ENCODE results near the gene EHD1. TPM values are rescaled to one million over a fixed set of nuclear protein-coding genes. Genes with fewer than 3 reads are reported as not detected.
A peak's percentile ranks its signal among the peaks of the same experiment; 100 is the strongest.

EHD1 gene
- total and polyA plus RNA-seq, 9 donors = 46.1 to 117 (median 87.0) TPM

DNA sequence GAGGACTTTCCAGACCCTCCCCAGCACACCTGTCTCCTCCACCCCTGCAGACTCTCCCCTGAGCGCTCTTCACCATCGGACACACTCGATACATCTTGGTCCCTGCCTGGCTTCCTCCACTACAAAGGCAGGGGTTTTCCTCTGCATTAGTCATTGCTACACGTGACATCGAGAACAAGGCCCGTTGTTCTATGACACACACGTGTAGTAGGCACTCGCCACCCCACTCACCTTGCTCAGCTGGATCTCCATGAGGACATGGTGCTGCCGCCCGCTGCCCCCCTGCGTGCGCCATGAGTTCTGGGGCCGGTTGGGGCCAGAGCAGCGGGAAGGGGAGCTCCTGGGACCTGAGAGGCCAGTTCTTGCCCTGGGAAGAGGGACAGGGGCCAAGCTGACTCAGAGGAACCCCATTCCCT lies 21.9 kb upstream of the EHD1 start:
- 85% methylated on average over 14 of the region's 14 CpGs for WGBS (ENCODE audit: insufficient coverage)
- Histone ChIP-seq H3K27me3 (ENCODE audit: control insufficient read depth, insufficient read depth, low read length) (no peaks in the 10 kb centered on the region), H3K36me3 (ENCODE audit: control insufficient read depth, insufficient read depth, low read length) (peaks cover 75% of the 10 kb centered on the region)

DNA sequence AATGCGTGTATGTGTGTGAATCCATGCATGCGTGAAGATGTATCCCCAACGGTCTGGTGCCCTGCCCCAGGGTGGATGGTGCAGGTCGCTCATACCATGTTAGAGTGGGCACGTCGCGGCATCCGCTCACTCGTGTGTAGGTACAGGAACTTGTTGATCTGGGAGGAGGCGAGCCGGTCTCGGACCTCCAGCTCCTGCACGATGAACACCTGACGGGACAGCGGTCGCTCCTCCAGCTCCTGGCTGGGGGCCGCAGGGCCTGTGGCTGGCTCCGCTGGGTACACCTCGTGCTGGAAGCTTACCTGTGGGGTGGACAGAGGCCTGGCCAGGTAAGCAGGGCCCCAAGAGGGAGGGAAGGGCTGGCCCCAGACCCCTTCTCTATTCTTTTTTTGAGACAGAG lies 20.1 kb upstream of the EHD1 start:
- 94% methylated on average over 15 of the region's 19 CpGs for WGBS (ENCODE audit: insufficient coverage)
- Histone ChIP-seq H3K27me3 (ENCODE audit: control insufficient read depth, insufficient read depth, low read length) (no peaks in the 10 kb centered on the region), H3K4me3 (ENCODE audit: low read length) (no peak overlapping the region), H3K4me1 (ENCODE audit: control insufficient read depth, insufficient read depth, low read length) (peaks cover 4% of the 10 kb centered on the region), H3K36me3 (ENCODE audit: control insufficient read depth, insufficient read depth, low read length) (peaks cover 76% of the 10 kb centered on the region), H3K27ac (ENCODE audit: low read length) (no peak overlapping the region), H3K9me3 (replicated peaks; ENCODE audit: control insufficient read depth, low read depth, low read length) (no peaks in the 10 kb centered on the region)
- DNase-seq = no peak

More for the DNA sequence above, 21.9 kb upstream of the EHD1 start:
- Histone ChIP-seq H3K4me3 (ENCODE audit: low read length) (no peak overlapping the region), H3K27ac (ENCODE audit: low read length) (no peak overlapping the region), H3K9me3 (replicated peaks; ENCODE audit: control insufficient read depth, low read depth, low read length) (no peaks in the 10 kb centered on the region), H3K4me1 (ENCODE audit: control insufficient read depth, insufficient read depth, low read length) (no peaks in the 10 kb centered on the region)
- DNase-seq = no peak

DNA sequence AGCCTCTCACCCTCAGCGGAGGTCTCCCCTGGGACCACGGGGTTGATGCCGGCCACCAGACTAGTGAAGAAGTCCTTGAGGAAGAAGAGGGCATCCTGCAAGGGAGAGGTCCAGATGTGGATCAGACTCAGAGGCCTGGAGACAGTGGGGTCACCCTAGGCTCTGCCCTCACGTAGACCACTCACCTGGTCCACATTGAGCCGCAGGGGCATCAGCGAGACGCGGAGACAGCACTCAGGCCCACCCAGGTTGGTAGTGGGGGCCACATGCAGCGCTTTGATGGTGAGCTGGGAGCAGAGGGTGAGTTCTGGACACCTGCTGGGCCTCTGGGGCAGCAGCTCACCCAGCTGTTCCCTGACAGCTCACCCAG lies 19.6 kb upstream of the EHD1 start:
- Histone ChIP-seq H3K27ac (ENCODE audit: low read length) (no peak overlapping the region), H3K4me3 (ENCODE audit: low read length) (no peak overlapping the region), H3K36me3 (ENCODE audit: control insufficient read depth, insufficient read depth, low read length) (peaks cover 71% of the 10 kb centered on the region), H3K4me1 (ENCODE audit: control insufficient read depth, insufficient read depth, low read length) (peaks cover 4% of the 10 kb centered on the region), H3K9me3 (replicated peaks; ENCODE audit: control insufficient read depth, low read depth, low read length) (no peaks in the 10 kb centered on the region), H3K27me3 (ENCODE audit: control insufficient read depth, insufficient read depth, low read length) (no peaks in the 10 kb centered on the region)
- 100% methylated on average over 5 of the region's 9 CpGs for WGBS (ENCODE audit: insufficient coverage)
- DNase-seq = no peak

DNA sequence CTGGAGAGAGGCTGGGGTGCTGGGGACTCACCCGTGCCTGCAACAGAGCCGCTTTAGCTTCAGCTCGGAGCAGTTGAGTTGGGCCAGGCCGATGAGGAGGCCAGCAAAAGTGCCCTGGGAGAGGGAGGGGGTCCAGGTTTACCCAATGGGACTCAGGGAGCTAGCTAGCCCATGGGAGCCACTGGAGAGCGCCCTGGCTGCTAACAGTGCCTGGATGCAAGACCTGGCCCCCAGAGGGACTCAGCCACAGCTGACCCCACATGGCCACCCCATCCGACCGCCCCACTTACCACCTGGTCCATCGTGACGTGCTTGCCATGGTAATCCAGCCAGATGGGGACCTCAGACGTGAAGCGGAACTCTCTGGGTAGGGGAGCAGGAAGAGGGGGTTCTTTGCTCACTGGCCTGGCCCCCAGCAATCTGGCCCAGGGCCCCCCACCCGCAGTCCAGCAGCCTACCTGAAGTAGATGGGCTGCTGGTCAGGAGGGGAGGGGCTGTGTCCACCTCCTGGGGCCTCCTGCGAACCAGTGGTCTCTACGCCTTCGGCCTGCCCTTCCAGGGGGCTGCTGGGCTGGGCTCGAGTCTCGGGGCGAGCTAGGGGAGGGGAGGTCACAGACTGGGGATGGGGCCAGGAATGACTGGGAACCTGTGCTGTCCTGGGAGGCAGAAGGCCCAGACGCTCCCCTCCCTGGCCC lies 19.1 kb upstream of the EHD1 start:
- H3K27me3 ChIP-seq (ENCODE audit: control insufficient read depth, insufficient read depth, low read length) = no peaks in the 10 kb centered on the region
- peaks cover 66% of the 10 kb centered on the region for H3K36me3 ChIP-seq (ENCODE audit: control insufficient read depth, insufficient read depth, low read length)
- WGBS (ENCODE audit: insufficient coverage) = 84% methylated on average over 10 of the region's 19 CpGs
- no peaks in the 10 kb centered on the region for H3K9me3 ChIP-seq (replicated peaks; ENCODE audit: control insufficient read depth, low read depth, low read length)
- peaks cover 4% of the 10 kb centered on the region for H3K4me1 ChIP-seq (ENCODE audit: control insufficient read depth, insufficient read depth, low read length)
- no peak overlapping the region for H3K27ac ChIP-seq (ENCODE audit: low read length)
- H3K4me3 ChIP-seq (ENCODE audit: low read length) = no peak overlapping the region
- DNase-seq = no peak

DNA sequence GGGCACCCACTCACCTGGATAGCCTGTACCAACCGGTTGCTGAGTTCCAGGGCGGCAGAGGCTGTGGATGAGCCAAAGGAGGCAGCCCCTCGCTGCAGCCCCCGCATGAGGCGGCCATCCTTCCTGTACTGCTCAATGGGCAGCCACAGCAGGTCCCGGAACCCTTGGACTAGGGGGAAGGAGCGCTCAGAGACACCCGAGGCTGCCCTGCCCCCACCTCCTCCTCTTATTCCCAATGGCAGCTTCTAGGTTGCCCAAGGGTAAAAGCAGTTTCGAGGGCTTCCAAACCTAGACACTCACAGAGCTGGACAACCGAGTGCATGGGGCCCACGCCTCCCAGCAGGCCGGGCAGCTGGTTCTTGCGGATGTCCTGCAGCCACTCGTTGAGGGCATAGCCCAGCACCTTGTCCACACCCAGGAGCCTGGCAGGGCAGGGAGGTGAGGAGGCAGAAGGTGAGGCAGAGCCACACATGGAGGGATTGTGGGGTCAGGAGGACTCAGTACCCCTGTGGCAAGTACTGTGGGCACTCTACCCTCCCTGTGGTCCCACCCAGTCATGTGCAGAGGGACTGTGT lies 18.1 kb upstream of the EHD1 start:
- no peaks in the 10 kb centered on the region for H3K27me3 ChIP-seq (ENCODE audit: control insufficient read depth, insufficient read depth, low read length)
- WGBS (ENCODE audit: insufficient coverage) = 94% methylated on average over 11 of the region's 14 CpGs
- DNase-seq = no peak
- no peaks in the 10 kb centered on the region for H3K9me3 ChIP-seq (replicated peaks; ENCODE audit: control insufficient read depth, low read depth, low read length)
- H3K27ac ChIP-seq (ENCODE audit: low read length) = no peak overlapping the region
- H3K4me3 ChIP-seq (ENCODE audit: low read length) = no peak overlapping the region
- peaks cover 9% of the 10 kb centered on the region for H3K4me1 ChIP-seq (ENCODE audit: control insufficient read depth, insufficient read depth, low read length)
- H3K36me3 ChIP-seq (ENCODE audit: control insufficient read depth, insufficient read depth, low read length) = peaks cover 57% of the 10 kb centered on the region

DNA sequence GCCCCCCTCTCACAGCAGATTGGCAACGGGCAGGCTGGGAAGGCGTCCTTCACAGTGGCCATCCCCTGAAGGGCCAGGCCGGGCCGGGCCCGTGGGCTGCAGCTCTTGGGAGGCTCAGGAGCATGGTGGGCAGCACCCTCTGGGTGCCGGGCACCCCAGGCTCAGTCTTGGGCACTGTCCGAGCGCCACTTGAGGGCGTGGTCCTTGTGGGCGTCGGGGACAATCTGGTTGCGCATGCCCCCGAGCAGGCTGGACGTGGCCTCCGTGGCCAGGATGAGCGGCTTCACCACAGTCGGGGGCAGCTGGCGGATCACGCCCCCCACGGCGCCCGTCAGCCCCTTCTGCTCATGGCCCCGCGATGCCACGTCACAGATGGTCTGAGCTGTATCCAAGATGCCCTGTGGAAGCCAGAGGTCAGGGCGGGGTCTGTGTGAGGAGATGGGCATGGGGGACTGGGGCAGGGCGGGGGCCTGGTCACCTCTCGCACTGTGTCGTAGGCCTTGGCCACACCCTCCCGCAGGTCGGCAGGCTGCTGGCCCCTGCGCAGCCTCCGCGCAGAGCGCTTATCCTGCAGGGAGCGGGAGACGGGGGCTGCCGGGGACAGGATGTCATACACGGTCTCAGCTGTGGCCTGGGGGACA lies 16.5 kb upstream of the EHD1 start:
- Histone ChIP-seq H3K4me1 (ENCODE audit: control insufficient read depth, insufficient read depth, low read length) (peaks cover 15% of the 10 kb centered on the region), H3K36me3 (ENCODE audit: control insufficient read depth, insufficient read depth, low read length) (peaks cover 41% of the 10 kb centered on the region), H3K9me3 (replicated peaks; ENCODE audit: control insufficient read depth, low read depth, low read length) (no peaks in the 10 kb centered on the region), H3K27me3 (ENCODE audit: control insufficient read depth, insufficient read depth, low read length) (no peaks in the 10 kb centered on the region), H3K27ac (ENCODE audit: low read length) (no peak overlapping the region), H3K4me3 (ENCODE audit: low read length) (no peak overlapping the region)
- DNase-seq = no peak
- 87% methylated on average over 36 of the region's 39 CpGs for WGBS (ENCODE audit: insufficient coverage)

DNA sequence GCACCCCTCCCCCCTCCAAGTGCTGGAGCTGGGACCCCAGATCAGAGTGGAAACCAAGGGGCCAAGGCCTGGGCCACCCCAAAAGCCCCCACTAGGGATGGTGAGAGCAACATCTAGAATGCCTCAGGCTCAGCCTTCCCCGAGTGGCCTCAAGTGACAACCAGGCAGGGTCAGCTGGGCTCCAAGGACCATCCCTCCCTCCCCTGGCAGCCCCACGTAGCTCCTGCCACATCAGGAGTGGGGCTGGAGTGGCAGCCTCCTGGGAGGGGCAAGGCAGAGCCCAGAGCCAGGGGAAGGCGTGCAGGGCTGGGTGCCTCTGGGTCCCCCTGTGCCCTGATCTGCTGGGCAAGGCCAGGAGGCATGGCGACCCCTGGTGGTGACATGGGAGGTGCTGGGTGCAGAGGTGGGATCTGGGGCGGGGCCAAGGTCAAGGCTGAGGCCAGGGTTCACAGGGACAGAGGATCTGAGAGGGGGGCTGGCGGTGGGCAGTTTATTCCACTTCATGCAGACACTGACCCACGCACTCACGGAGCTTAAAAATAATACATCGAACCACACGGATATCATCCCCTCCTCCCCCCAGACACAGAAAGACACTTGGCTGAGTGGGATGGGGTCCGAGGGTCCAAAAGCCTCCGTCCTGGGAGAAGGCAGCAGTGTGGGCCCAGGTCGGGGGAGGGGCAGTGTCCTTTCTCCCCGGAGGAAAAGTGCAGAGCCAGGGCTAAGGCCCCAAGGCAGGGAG lies 15.8 kb upstream of the EHD1 start:
- peaks cover 34% of the 10 kb centered on the region for H3K36me3 ChIP-seq (ENCODE audit: control insufficient read depth, insufficient read depth, low read length)
- WGBS (ENCODE audit: insufficient coverage) = 27% methylated on average over 6 of the region's 14 CpGs
- H3K27ac ChIP-seq (ENCODE audit: low read length) = no peak overlapping the region
- H3K9me3 ChIP-seq (replicated peaks; ENCODE audit: control insufficient read depth, low read depth, low read length) = no peaks in the 10 kb centered on the region
- H3K4me3 ChIP-seq (ENCODE audit: low read length) = no peak overlapping the region
- H3K4me1 ChIP-seq (ENCODE audit: control insufficient read depth, insufficient read depth, low read length) = peaks cover 15% of the 10 kb centered on the region
- no peaks in the 10 kb centered on the region for H3K27me3 ChIP-seq (ENCODE audit: control insufficient read depth, insufficient read depth, low read length)
- peak; percentile 74 for DNase-seq

DNA sequence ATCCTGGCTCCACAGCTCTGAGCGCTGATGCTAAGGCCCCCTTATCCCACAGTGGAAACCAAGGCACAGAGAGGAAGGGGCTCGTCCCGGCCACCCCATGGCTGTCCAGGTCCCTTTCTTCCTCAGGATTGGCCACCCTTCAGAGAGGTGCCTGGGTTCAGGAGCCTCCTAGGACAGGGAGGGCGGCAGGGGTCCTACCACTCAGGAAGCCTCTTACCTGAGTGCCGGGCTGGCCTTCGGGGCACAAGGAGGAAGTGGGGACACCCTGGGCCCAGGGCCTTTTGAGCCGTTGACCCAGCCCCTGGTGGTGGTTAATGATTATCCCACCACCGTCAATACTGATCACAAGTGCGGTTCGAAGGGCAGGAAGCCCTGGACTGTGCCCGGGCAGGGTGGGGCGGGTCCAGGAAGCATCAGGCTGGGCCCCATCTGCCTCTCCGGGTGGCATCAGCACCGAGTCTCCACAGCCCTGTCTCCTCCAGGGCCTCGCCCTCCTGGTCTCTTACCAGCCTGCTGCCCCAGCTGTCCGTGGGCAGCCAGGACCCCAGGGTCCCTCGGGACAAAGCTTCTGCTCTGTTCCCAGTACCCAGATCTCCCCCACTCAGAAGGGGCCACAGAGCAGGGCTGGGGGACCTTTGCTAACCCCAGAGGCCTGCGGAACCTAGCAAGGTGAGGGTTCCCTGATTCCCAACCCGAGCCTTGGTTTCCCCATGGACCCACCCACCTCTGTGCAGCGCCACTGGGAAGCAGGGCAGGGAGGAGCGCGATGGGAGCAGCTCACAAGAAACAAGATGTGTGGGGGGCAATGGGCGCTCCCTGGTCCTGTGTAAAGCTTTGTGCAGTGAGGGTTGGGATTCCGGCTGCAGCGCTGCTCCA lies 15.0 kb upstream of the EHD1 start:
- Histone ChIP-seq H3K36me3 (ENCODE audit: control insufficient read depth, insufficient read depth, low read length) (peaks cover 28% of the 10 kb centered on the region), H3K27ac (ENCODE audit: low read length) (no peak overlapping the region), H3K4me3 (ENCODE audit: low read length) (no peak overlapping the region), H3K27me3 (ENCODE audit: control insufficient read depth, insufficient read depth, low read length) (no peaks in the 10 kb centered on the region), H3K9me3 (replicated peaks; ENCODE audit: control insufficient read depth, low read depth, low read length) (no peaks in the 10 kb centered on the region), H3K4me1 (ENCODE audit: control insufficient read depth, insufficient read depth, low read length) (peaks cover 17% of the 10 kb centered on the region)
- no peak for DNase-seq
- WGBS (ENCODE audit: insufficient coverage) = 77% methylated on average over 11 of the region's 25 CpGs

DNA sequence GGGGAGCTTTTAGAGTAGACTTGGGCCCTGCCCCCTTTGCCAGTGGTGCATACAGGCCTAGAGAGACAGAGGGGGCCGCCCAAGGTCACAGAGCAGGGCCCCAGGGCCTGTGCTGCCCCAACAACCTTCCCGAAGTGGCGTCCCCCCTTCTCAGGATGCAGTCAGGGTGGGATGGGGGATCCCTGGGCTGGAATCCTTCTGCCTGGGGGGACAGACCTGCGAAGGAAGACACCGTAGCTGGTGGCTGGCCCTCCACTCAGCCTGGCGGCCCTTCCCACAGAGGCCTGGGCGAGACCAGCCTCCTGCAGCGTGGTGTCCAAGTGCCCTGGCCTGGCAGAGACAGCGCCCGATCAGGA lies 14.4 kb upstream of the EHD1 start:
- no peak overlapping the region for H3K27ac ChIP-seq (ENCODE audit: low read length)
- H3K36me3 ChIP-seq (ENCODE audit: control insufficient read depth, insufficient read depth, low read length) = peaks cover 22% of the 10 kb centered on the region
- H3K4me3 ChIP-seq (ENCODE audit: low read length) = no peak overlapping the region
- no peaks in the 10 kb centered on the region for H3K9me3 ChIP-seq (replicated peaks; ENCODE audit: control insufficient read depth, low read depth, low read length)
- 89% methylated on average over 6 of the region's 10 CpGs for WGBS (ENCODE audit: insufficient coverage)
- DNase-seq = no peak
- H3K27me3 ChIP-seq (ENCODE audit: control insufficient read depth, insufficient read depth, low read length) = no peaks in the 10 kb centered on the region
- H3K4me1 ChIP-seq (ENCODE audit: control insufficient read depth, insufficient read depth, low read length) = peaks cover 23% of the 10 kb centered on the region

Measured in muscle of leg (tissue), 11 donors.